IMR-90 (cell line): ENCODE data around the gene C2orf68. TPM values are rescaled to one million over a fixed set of nuclear protein-coding genes. Genes with fewer than 3 reads are reported as not detected.

Experiments used
- ATAC-seq: fragments of 200-7000 bp; cut with Tn5 transposase; 2 replicates; pipeline ENCODE4 v1.9.1; 2020; ENCODE audit warnings: low read depth, mild to moderate bottlenecking, moderate library complexity
- BruUV-seq: library from RNA; stranded (reverse); fragments of 400-500 nt; replicated peaks from 2 replicates; lab custom pipeline; 2021; lab: Mats Ljungman, UMichigan
- CTCF ChIA-PET: fragments of 300-600 bp; formaldehyde crosslinking; extraction: SDS; loops from one replicate; lab custom pipeline; 2021; ENCODE audit warnings: antibody characterized with exemption; lab: Yijun Ruan, JAX
- POLR2A ChIA-PET: fragments of 300-600 bp; sonication (Branson Sonifier 250); formaldehyde crosslinking; loops from one replicate; lab custom pipeline; 2022; ENCODE audit warnings: antibody characterized with exemption; ENCODE audit not compliant: unreplicated experiment; lab: Charles Lee
- DNase-seq: peaks from one replicate; pipeline ENCODE4 v3.0.0; 2013
- H2AFZ ChIP-seq: replicated peaks from 2 replicates; pipeline ENCODE3; 2013; ENCODE audit warnings: low read length, mild to moderate bottlenecking; ENCODE audit not compliant: poor library complexity
- H2AK5ac ChIP-seq: 2 replicates; pipeline ENCODE4 v1.6.1; 2013; ENCODE audit warnings: low read depth, low read length, inconsistent platforms
- H2AK9ac ChIP-seq: replicated peaks from 2 replicates; pipeline ENCODE3; 2013; ENCODE audit warnings: mild to moderate bottlenecking, low read depth, low read length, moderate library complexity; ENCODE audit not compliant: poor library complexity
- H2BK120ac ChIP-seq: 2 replicates; pipeline ENCODE4 v1.6.1; 2013; ENCODE audit warnings: low read depth, low read length, inconsistent platforms
- H2BK15ac ChIP-seq: 3 replicates; pipeline ENCODE4 v1.6.1; 2013; ENCODE audit warnings: low read depth, low read length, inconsistent platforms
- H2BK20ac ChIP-seq: 2 replicates; pipeline ENCODE4 v1.6.1; 2013; ENCODE audit warnings: low read depth, mild to moderate bottlenecking, inconsistent platforms, low read length, moderate library complexity
- H2BK5ac ChIP-seq: 2 replicates; pipeline ENCODE4 v1.6.1; 2013; ENCODE audit warnings: mild to moderate bottlenecking, low read depth, low read length, inconsistent platforms; ENCODE audit not compliant: poor library complexity, severe bottlenecking
- H3K14ac ChIP-seq: replicated peaks from 2 replicates; pipeline ENCODE4 v1.6.1; 2013; ENCODE audit warnings: low read depth, low read length, inconsistent platforms
- H3K18ac ChIP-seq: 2 replicates; pipeline ENCODE4 v1.6.1; 2013; ENCODE audit warnings: low read depth, low read length, control low read depth
- H3K23ac ChIP-seq: 2 replicates; pipeline ENCODE4 v1.6.1; 2013; ENCODE audit warnings: low read depth, low read length, inconsistent platforms
- H3K27ac ChIP-seq: 2 replicates; pipeline ENCODE4 v1.5.1; 2013; ENCODE audit warnings: mild to moderate bottlenecking, control low read depth, low read length; ENCODE audit not compliant: insufficient read depth
- H3K27me3 ChIP-seq: 2 replicates; pipeline ENCODE4 v1.6.1; 2013; ENCODE audit warnings: low read length; ENCODE audit not compliant: control insufficient read depth, insufficient read depth
- H3K36me3 ChIP-seq: 2 replicates; pipeline ENCODE4 v1.6.1; 2013; ENCODE audit warnings: low read length, mixed read lengths; ENCODE audit not compliant: control insufficient read depth, insufficient read depth
- H3K4ac ChIP-seq: 2 replicates; pipeline ENCODE4 v1.6.1; 2013; ENCODE audit warnings: low read depth, low read length, inconsistent platforms
- H3K4me1 ChIP-seq: 2 replicates; pipeline ENCODE4 v1.6.1; 2013; ENCODE audit warnings: low read length, mixed read lengths; ENCODE audit not compliant: control insufficient read depth, insufficient read depth
- H3K4me2 ChIP-seq: 2 replicates; pipeline ENCODE4 v1.6.1; 2013; ENCODE audit warnings: low read depth, mild to moderate bottlenecking, control low read depth, low read length, moderate library complexity
- H3K4me3 ChIP-seq: 2 replicates; pipeline ENCODE4 v1.5.1; 2013; ENCODE audit warnings: low read depth, mild to moderate bottlenecking, control low read depth, low read length, moderate library complexity; ENCODE audit not compliant: insufficient read depth
- H3K56ac ChIP-seq: 2 replicates; pipeline ENCODE4 v1.6.1; 2013; ENCODE audit warnings: low read length, inconsistent platforms; ENCODE audit not compliant: insufficient read depth; ENCODE audit errors: extremely low read depth
- H3K79me1 ChIP-seq, 2 experiments: 2 replicates each; pipeline ENCODE4 v1.6.1; 2013; ENCODE audit warnings: low read length in 2 of 2, inconsistent platforms in 1 of 2, low read depth in 1 of 2
- H3K9ac ChIP-seq: 2 replicates; pipeline ENCODE4 v1.6.1; 2013; ENCODE audit warnings: low read depth, low read length, control low read depth
- H3K9me1 ChIP-seq: 2 replicates; pipeline ENCODE4 v1.6.1; 2013; ENCODE audit warnings: low read length, inconsistent platforms; ENCODE audit not compliant: insufficient read depth
- H3K9me3 ChIP-seq: 2 replicates; pipeline ENCODE4 v1.6.1; 2013; ENCODE audit warnings: low read length; ENCODE audit not compliant: control insufficient read depth, insufficient read depth
- H4K20me1 ChIP-seq: 2 replicates; pipeline ENCODE4 v1.6.1; 2013; ENCODE audit warnings: low read length, inconsistent platforms; ENCODE audit not compliant: insufficient read depth
- H4K5ac ChIP-seq: 2 replicates; pipeline ENCODE4 v1.6.1; 2013; ENCODE audit warnings: mild to moderate bottlenecking, low read depth, low read length, control low read depth
- H4K8ac ChIP-seq, 2 experiments: 2 replicates each; pipeline ENCODE4 v1.6.1; 2013; ENCODE audit warnings: low read depth in 2 of 2, low read length in 2 of 2, control low read depth in 1 of 2, inconsistent platforms in 1 of 2
- H4K91ac ChIP-seq: 2 replicates; pipeline ENCODE4 v1.6.1; 2013; ENCODE audit warnings: low read depth, low read length, inconsistent platforms; ENCODE audit not compliant: insufficient read depth
- BHLHE40 ChIP-seq: fragments of 150-350 bp; IDR thresholded peaks from 2 replicates; pipeline ENCODE4 v1.6.1; 2016; ENCODE audit warnings: mild to moderate bottlenecking, low read depth, low read length
- CEBPB ChIP-seq: IDR thresholded peaks from 2 replicates; pipeline ENCODE4 v1.6.1; 2012; ENCODE audit warnings: low read depth, low read length, improper control_type of control experiment
- ELK1 ChIP-seq: fragments of 150-350 bp; IDR thresholded peaks from 2 replicates; pipeline ENCODE4 v1.6.1; 2016; ENCODE audit warnings: low read depth, mild to moderate bottlenecking, low read length, moderate library complexity, borderline replicate concordance
- MAFK ChIP-seq: IDR thresholded peaks from 2 replicates; pipeline ENCODE4 v1.6.1; 2012; ENCODE audit warnings: low read depth, low read length, improper control_type of control experiment
- MAZ ChIP-seq: IDR thresholded peaks from 2 replicates; pipeline ENCODE4 v1.6.1; 2012; ENCODE audit warnings: low read depth, mild to moderate bottlenecking, low read length, improper control_type of control experiment, moderate library complexity, borderline replicate concordance
- MXI1 ChIP-seq: IDR thresholded peaks from 2 replicates; pipeline ENCODE4 v1.6.1; 2012; ENCODE audit warnings: low read depth, mild to moderate bottlenecking, low read length, moderate library complexity, borderline replicate concordance
- NFE2L2 ChIP-seq: fragments of 150-350 bp; IDR thresholded peaks from 2 replicates; pipeline ENCODE4 v1.6.1; 2016; ENCODE audit warnings: low read depth, mild to moderate bottlenecking, low read length
- POLR2A ChIP-seq: IDR thresholded peaks from 2 replicates; pipeline ENCODE4 v1.6.1; 2012; ENCODE audit warnings: mild to moderate bottlenecking, low read depth, low read length
- RAD21 ChIP-seq: IDR thresholded peaks from 2 replicates; pipeline ENCODE4 v1.6.1; 2012; ENCODE audit warnings: low read length, improper control_type of control experiment
- SMC3 ChIP-seq: fragments of 150-350 bp; IDR thresholded peaks from 2 replicates; pipeline ENCODE4 v1.6.1; 2016; ENCODE audit warnings: low read depth, mild to moderate bottlenecking, antibody characterized with exemption, low read length, moderate library complexity
- WGBS, 2 experiments: methylation state at CpG; one replicate each; pipeline versions ENCODE4 v1.1.5 to v1.1.7; 2013; ENCODE audit warnings: missing lambda C conversion rate in 2 of 2; ENCODE audit not compliant: insufficient read length in 1 of 2; ENCODE audit errors: extremely low coverage in 2 of 2; 5-methylcytosine and 5-hydroxymethylcytosine counted together
- dilution Hi-C: fragments of 300-500 bp; cut with HindIII; formaldehyde crosslinking; loops from one replicate; pipeline ENCODE4 v1.14.3; 2018; ENCODE audit warnings: low sequenced_read_pairs; ENCODE audit not compliant: unreplicated experiment
- in situ Hi-C: fragments of 300-500 bp; cut with MboI; formaldehyde crosslinking; loops from 3 replicates; pipeline ENCODE4 v1.14.3; 2019; ENCODE audit warnings: low sequenced_read_pairs, inconsistent platforms, mixed read lengths
- intact Hi-C: fragments of 100-400 bp; cut with micrococcal nuclease; formaldehyde crosslinking; loops from 2 replicates; pipeline ENCODE4 v1.10.0; 2022
- polyA plus RNA-seq, 3 experiments: library from polyadenylated mRNA; depleted of rRNA; stranded (reverse); fragments of >200 nt; gene quantifications; 2 replicates each; pipeline ENCODE4 v1.2.3, GENCODE V29; 2012; ENCODE audit warnings: low replicate concordance in 1 of 3
- total RNA-seq: library from RNA; depleted of rRNA; stranded (reverse); fragments of >200 nt; gene quantifications from 2 replicates; pipeline ENCODE4 v1.2.3, GENCODE V29; 2012

Gene C2orf68
- total and polyA plus RNA-seq, 2 of the 4 experiments (the other 2 are of a cell fraction), result 6.8 to 10.1 TPM

- ChIA-PET POLR2A (no interaction called here), CTCF (no interaction called here)
- H4K5ac ChIP-seq, result no peak overlapping the region
- WGBS, 2 experiments, result 90% methylated on average over 3 of the region's 10 CpGs; no CpG with 5 or more reads in 1 of the 2 experiments
- BruUV-seq, result no TSS peak
- no peak overlapping the region for H2AFZ ChIP-seq
- H2BK120ac ChIP-seq, result no peak overlapping the region
- no peaks in the 10 kb centered on the region for H3K9me3 ChIP-seq
- TF ChIP-seq ELK1, result no peak
- TF ChIP-seq RAD21, result no peak
- no peak for TF ChIP-seq POLR2A
- TF ChIP-seq MAZ, result no peak
- no peak for TF ChIP-seq MXI1
- no peak for TF ChIP-seq SMC3
- TF ChIP-seq MAFK, result no peak
- no peak for TF ChIP-seq CEBPB
- TF ChIP-seq NFE2L2, result no peak
- no peak for TF ChIP-seq BHLHE40
- H3K4ac ChIP-seq, result no peak overlapping the region
- no peak overlapping the region for H2BK20ac ChIP-seq
- in situ Hi-C loops (no loop called here), intact Hi-C loops (no loop called here), dilution Hi-C loops (no loop called here)
- no peak overlapping the region for H2BK5ac ChIP-seq
- no peak overlapping the region for H3K4me3 ChIP-seq
- ATAC-seq (no peak), DNase-seq (no peak)
- no peak overlapping the region for H2BK15ac ChIP-seq
- peaks cover 2% of the 10 kb centered on the region; the same call in 1 of the 2 replicates for H3K4me1 ChIP-seq
- no peaks in the 10 kb centered on the region for H3K27me3 ChIP-seq
- no peak overlapping the region for H3K14ac ChIP-seq
- peaks cover 15 to 41% of the 10 kb centered on the region in 2 experiments for H3K79me1 ChIP-seq
- no peak overlapping the region for H3K23ac ChIP-seq
- no peak overlapping the region for H3K56ac ChIP-seq
- H2AK9ac ChIP-seq, result no peak overlapping the region
- no peak overlapping the region for H3K18ac ChIP-seq
- no peak overlapping the region for H3K9ac ChIP-seq
- H4K8ac ChIP-seq, result no peak overlapping the region
- H2AK5ac ChIP-seq, result no peak overlapping the region
- H3K9me1 ChIP-seq, result peaks cover 6% of the 10 kb centered on the region
- no peak overlapping the region for H3K27ac ChIP-seq
- no peak overlapping the region for H4K91ac ChIP-seq
- H4K20me1 ChIP-seq, result peaks cover 12% of the 10 kb centered on the region; the same call in 1 of the 2 replicates
- peaks cover 8% of the 10 kb centered on the region for H3K36me3 ChIP-seq
- H3K4me2 ChIP-seq, result no peak overlapping the region
These were observed 2.0 kb upstream of the C2orf68 start for GRCh38 chr2:85613717-85614515.
